LNCaP clone FGC (cell line): ENCODE data around the gene CEP192.

Source experiments
- DNase-seq: peaks from one replicate; pipeline ENCODE4 v3.0.0-alpha.2; 2011; ENCODE audit warnings: low read depth
- H3K4me3 ChIP-seq: 2 replicates; pipeline ENCODE4 v1.5.1; 2011; ENCODE audit warnings: mild to moderate bottlenecking, low read depth, low read length, control low read depth
- CTCF ChIP-seq: IDR thresholded peaks from 2 replicates; pipeline ENCODE4 v1.5.1; 2012; ENCODE audit warnings: mild to moderate bottlenecking; ENCODE audit not compliant: control insufficient read depth, insufficient read depth; ENCODE audit errors: extremely low read depth

The CEP192 gene

GRCh38 chr18:13131283-13131682, 140.1 kb downstream of the CEP192 start:
- TF ChIP-seq CTCF, result no peak
- no peak for DNase-seq
- H3K4me3 ChIP-seq, result no peak overlapping the region

- no peak for TF ChIP-seq CTCF
- no peak overlapping the region for H3K4me3 ChIP-seq
- no peak for DNase-seq
Observed at GRCh38 chr18:13134551-13135401, 143.6 kb downstream of the CEP192 start.

- DNase-seq, result no peak
- H3K4me3 ChIP-seq, result no peak overlapping the region
Observed at GRCh38 chr18:13136056-13136903, 145.1 kb downstream of the CEP192 start.

DNA sequence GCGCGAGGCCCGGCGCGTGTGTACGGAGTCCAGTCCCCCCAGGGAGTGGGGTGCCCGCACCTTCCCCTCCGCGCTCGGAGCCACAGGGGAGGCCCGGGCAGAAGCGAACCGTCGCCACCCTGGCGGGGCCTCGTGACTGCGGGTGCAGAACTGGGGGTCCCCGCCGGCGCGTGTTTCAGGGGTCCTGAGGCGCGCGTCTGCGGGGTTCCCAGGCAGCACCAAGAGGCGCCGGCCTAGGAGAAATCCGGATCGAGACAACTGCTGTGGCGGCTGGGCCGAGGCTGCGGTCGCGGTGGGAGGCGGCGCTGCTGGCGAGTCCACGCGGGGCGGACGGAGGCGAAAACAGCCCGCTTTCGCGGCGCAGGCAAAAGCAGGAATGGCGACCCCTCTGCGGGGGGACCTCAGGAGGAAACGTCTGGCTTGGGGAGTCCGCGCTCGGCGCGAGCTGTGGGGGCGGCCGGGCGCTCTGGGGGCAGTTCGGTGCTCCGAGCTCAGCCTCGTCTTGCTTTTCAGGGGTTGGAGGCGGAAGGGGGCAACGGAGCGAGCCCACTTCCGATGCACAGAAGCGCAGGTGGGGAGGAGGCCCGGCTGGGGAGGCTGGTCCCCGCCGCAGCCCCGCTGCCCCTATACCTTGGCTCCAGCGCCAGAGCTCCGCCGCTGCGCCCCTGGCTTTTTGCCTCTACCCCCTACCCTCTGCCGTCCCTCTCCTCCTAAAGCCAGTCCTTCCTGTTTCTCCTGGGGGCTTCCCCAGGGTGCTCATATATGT, 145.9 kb downstream of the CEP192 start:
- no peak overlapping the region for H3K4me3 ChIP-seq
- TF ChIP-seq CTCF, result no peak
- DNase-seq, result no peak

More at GRCh38 chr18:13136056-13136903, 145.1 kb downstream of the CEP192 start:
- TF ChIP-seq CTCF, result no peak

DNA sequence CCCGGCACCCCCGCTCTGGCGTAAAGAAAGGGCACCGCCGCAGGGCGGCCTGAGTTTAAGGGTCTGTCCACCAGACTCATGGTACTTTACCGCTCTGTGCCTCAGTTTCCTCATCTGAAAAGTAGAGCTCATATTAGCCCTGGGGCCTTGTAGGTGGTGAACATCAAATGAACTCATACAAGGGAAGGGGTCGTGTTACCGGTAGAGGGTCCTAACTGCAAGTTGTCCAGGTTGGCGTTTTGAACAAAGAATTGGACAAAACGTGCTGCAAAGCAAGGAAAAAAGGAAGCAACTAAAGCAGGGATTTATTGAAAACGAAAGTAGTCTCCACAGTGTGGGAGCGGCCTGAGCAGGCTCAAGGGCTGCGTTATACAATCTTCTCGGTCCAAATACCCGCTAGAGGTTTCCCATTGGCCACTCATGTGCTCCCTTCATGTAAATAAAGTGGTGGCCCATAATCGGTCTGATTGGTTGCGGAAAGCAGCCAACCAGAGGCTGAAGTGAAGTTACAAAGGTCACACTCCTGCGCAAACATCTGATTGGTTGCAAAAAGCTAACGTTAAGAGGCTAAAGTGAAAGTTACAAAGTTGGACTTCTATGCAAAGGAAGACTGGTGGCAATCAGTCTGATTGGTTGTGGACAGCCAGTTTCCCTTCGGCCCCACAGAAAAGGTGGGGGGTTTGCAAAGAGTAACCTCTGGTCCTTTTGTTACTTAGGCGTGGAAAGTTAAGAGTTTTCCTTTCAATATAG, 146.7 kb downstream of the CEP192 start:
- no peak overlapping the region for H3K4me3 ChIP-seq
- DNase-seq, result no peak
- TF ChIP-seq CTCF, result no peak
